Keratinocyte (primary cell): Measurements from ENCODE around the gene P3R3URF. TPM values are rescaled to one million over a fixed set of nuclear protein-coding genes. Genes with fewer than 3 reads are reported as not detected.

Experiments
- DNase-seq: peaks from one replicate; pipeline ENCODE4 v3.0.0-alpha.2; 2011; ENCODE audit warnings: low read depth, missing footprints, low spot score
- FAIRE-seq: peaks from 2 replicates; lab custom pipeline; 2011; peaks lifted over from hg19 to GRCh38; lab: Jason Lieb, UNC
- H2AFZ ChIP-seq: 2 replicates; pipeline ENCODE4 v1.6.0; 2012; ENCODE audit warnings: low read length, control low read depth, inconsistent platforms; ENCODE audit not compliant: control insufficient read depth
- H3K27ac ChIP-seq: 2 replicates; pipeline ENCODE4 v1.5.1; 2011; ENCODE audit warnings: low read length; ENCODE audit not compliant: control insufficient read depth, insufficient read depth
- H3K27me3 ChIP-seq: 3 replicates; pipeline ENCODE4 v1.6.0; 2011; ENCODE audit warnings: low read length; ENCODE audit not compliant: control insufficient read depth, insufficient read depth; ENCODE audit errors: extremely low read depth
- H3K36me3 ChIP-seq, 2 experiments: 2 replicates in 1 of 2; 3 replicates in 1 of 2; pipeline ENCODE4 v1.5.1; 2011; ENCODE audit warnings: low read length in 2 of 2, mild to moderate bottlenecking in 1 of 2; ENCODE audit not compliant: control insufficient read depth in 2 of 2, insufficient read depth in 2 of 2; ENCODE audit errors: extremely low read depth in 1 of 2
- H3K4me1 ChIP-seq: 3 replicates; pipeline ENCODE4 v1.5.1; 2011; ENCODE audit warnings: low read length; ENCODE audit not compliant: control insufficient read depth, insufficient read depth; ENCODE audit errors: extremely low read depth
- H3K4me2 ChIP-seq: 3 replicates; pipeline ENCODE4 v1.6.0; 2011; ENCODE audit warnings: low read depth, low read length; ENCODE audit not compliant: control insufficient read depth, insufficient read depth; ENCODE audit errors: extremely low read depth
- H3K4me3 ChIP-seq, 3 experiments: fragments of 200-600 bp in 1 of 3; sonication (generic) in 1 of 3; 2 replicates in 2 of 3; 3 replicates in 1 of 3; pipeline ENCODE4 v1.5.1; 2011 to 2016; ENCODE audit warnings: low read length in 3 of 3, mild to moderate bottlenecking in 3 of 3, control low read depth in 2 of 3, inconsistent platforms in 1 of 3, low read depth in 1 of 3, mixed read lengths in 1 of 3, mixed run types in 1 of 3, moderate library complexity in 1 of 3; ENCODE audit not compliant: control insufficient read depth in 2 of 3, insufficient read depth in 2 of 3; ENCODE audit errors: extremely low read depth in 1 of 3
- H3K79me2 ChIP-seq: 2 replicates; pipeline ENCODE4 v1.6.0; 2012; ENCODE audit warnings: low read length; ENCODE audit not compliant: control insufficient read depth, insufficient read depth
- H3K9ac ChIP-seq: 3 replicates; pipeline ENCODE4 v1.6.0; 2011; ENCODE audit warnings: low read length; ENCODE audit not compliant: control insufficient read depth, insufficient read depth; ENCODE audit errors: extremely low read depth
- H3K9me1 ChIP-seq: 3 replicates; pipeline ENCODE4 v1.6.0; 2011; ENCODE audit warnings: low read length; ENCODE audit not compliant: control insufficient read depth, insufficient read depth; ENCODE audit errors: extremely low read depth
- H3K9me3 ChIP-seq: 2 replicates; pipeline ENCODE4 v1.5.1; 2012; ENCODE audit warnings: low read depth, low read length; ENCODE audit not compliant: control insufficient read depth
- H4K20me1 ChIP-seq: 3 replicates; pipeline ENCODE4 v1.6.0; 2011; ENCODE audit warnings: low read length; ENCODE audit not compliant: control insufficient read depth, insufficient read depth; ENCODE audit errors: extremely low read depth
- CTCF ChIP-seq, 3 experiments: IDR thresholded peaks in 1 of 3; conservative IDR thresholded peaks in 1 of 3; optimal IDR thresholded peaks in 1 of 3; 2 replicates in 2 of 3; 3 replicates in 1 of 3; pipeline versions ENCODE3 to v1.5.1; 2011; ENCODE audit warnings: low read length in 3 of 3, mild to moderate bottlenecking in 3 of 3, moderate library complexity in 2 of 3, control low read depth in 1 of 3, inconsistent platforms in 1 of 3; ENCODE audit not compliant: insufficient read depth in 2 of 3; ENCODE audit errors: extremely low read depth in 1 of 3
- EZH2 ChIP-seq: IDR thresholded peaks from one replicate; pipeline ENCODE4 v1.6.1; 2012; ENCODE audit warnings: inconsistent platforms, mild to moderate bottlenecking, low read length, moderate library complexity
- dilution Hi-C: fragments of 300-500 bp; cut with MboI; formaldehyde crosslinking; loops from one replicate; pipeline ENCODE4 v1.7.0; 2020; ENCODE audit warnings: low sequenced_read_pairs; ENCODE audit not compliant: extremely low pct_ligation_motif_present
- polyA plus RNA-seq, 5 experiments: library from polyadenylated mRNA; depleted of rRNA in 3 of 5; stranded (reverse) in 3 of 5; stranded (forward) in 1 of 5; unstranded in 1 of 5; fragments of >200 nt; gene quantifications; 1 replicate in 1 of 5; 2 replicates in 3 of 5; 3 replicates in 1 of 5; pipeline versions ENCODE4 v1.2.1 to v1.2.3, GENCODE V29; 2011 to 2012; ENCODE audit warnings: missing spikeins in 2 of 5, low read depth in 1 of 5, low replicate concordance in 1 of 5

Gene P3R3URF
- polyA plus RNA-seq, 1 donor (not counting 4 experiments of a cell fraction or from before 2014, with no cell fraction given): not detected

- Histone ChIP-seq H3K9ac (no peak overlapping the region), H4K20me1 (no peaks in the 10 kb centered on the region), H3K36me3 (no peaks in the 10 kb centered on the region), H3K4me1 (peaks cover 11% of the 10 kb centered on the region), H3K79me2 (no peaks in the 10 kb centered on the region), H3K27ac (no peak overlapping the region), H3K4me3 (no peak overlapping the region), H2AFZ (no peak overlapping the region), H3K4me2 (no peak overlapping the region), H3K9me1 (no peaks in the 10 kb centered on the region), H3K9me3 (no peaks in the 10 kb centered on the region), H3K27me3 (no peaks in the 10 kb centered on the region)
- TF ChIP-seq EZH2: no peak
- DNase-seq (no peak), FAIRE-seq (no peak)
- dilution Hi-C loops: no loop called here
Measured at GRCh38 chr1:46137916-46138315, 38.4 kb downstream of the P3R3URF start.

- no peaks in the 10 kb centered on the region for H3K79me2 ChIP-seq
- H3K9me3 ChIP-seq: no peaks in the 10 kb centered on the region
- dilution Hi-C loops: no loop called here
- H3K4me2 ChIP-seq: no peak overlapping the region
- H3K9ac ChIP-seq: no peak overlapping the region
- no peak overlapping the region for H3K4me3 ChIP-seq
- DNase-seq: no peak
- H4K20me1 ChIP-seq: no peaks in the 10 kb centered on the region
- no peak for TF ChIP-seq CTCF (optimal IDR thresholded peaks at IDR 0.05 in 1 of 3, IDR thresholded peaks at IDR 0.05 in 1 of 3, conservative IDR thresholded peaks at IDR 0.05 in 1 of 3; ENCODE audit: extremely low read depth in 1 of 3, insufficient read depth in 2 of 3, low read length in 3 of 3)
- TF ChIP-seq EZH2: no peak
- H3K27me3 ChIP-seq: peaks cover 4% of the 10 kb centered on the region
- H3K9me1 ChIP-seq: no peaks in the 10 kb centered on the region
- no peaks in the 10 kb centered on the region for H3K36me3 ChIP-seq
- FAIRE-seq: no peak
- peaks cover 11% of the 10 kb centered on the region for H3K4me1 ChIP-seq
- no peak overlapping the region for H2AFZ ChIP-seq
- H3K27ac ChIP-seq: no peak overlapping the region
Measured at GRCh38 chr1:46136711-46137110, 39.6 kb downstream of the P3R3URF start.

- no peaks in the 10 kb centered on the region for H3K36me3 ChIP-seq
- no peaks in the 10 kb centered on the region for H3K9me3 ChIP-seq
- H3K9me1 ChIP-seq: no peaks in the 10 kb centered on the region
- no peak for DNase-seq
- H2AFZ ChIP-seq: no peak overlapping the region
- H3K79me2 ChIP-seq: no peaks in the 10 kb centered on the region
- H3K27me3 ChIP-seq: peaks cover 5% of the 10 kb centered on the region
- H3K4me2 ChIP-seq: no peak overlapping the region
- H4K20me1 ChIP-seq: no peaks in the 10 kb centered on the region
- dilution Hi-C loops: no loop called here
- no peak overlapping the region for H3K9ac ChIP-seq
- H3K27ac ChIP-seq: no peak overlapping the region
- peaks cover 11% of the 10 kb centered on the region for H3K4me1 ChIP-seq
- H3K4me3 ChIP-seq: no peak overlapping the region
- no peak for FAIRE-seq
- TF ChIP-seq CTCF (optimal IDR thresholded peaks at IDR 0.05 in 1 of 3, IDR thresholded peaks at IDR 0.05 in 1 of 3, conservative IDR thresholded peaks at IDR 0.05 in 1 of 3; ENCODE audit: extremely low read depth in 1 of 3, insufficient read depth in 2 of 3, low read length in 3 of 3) (no peak), EZH2 (no peak)
Measured at GRCh38 chr1:46134660-46135331, 41.5 kb downstream of the P3R3URF start.
